Fibroblast of mammary gland (primary cell): Measurements from ENCODE around the gene CCR5.
A peak's percentile ranks its signal among the peaks of the same experiment; 100 is the strongest.

ENCODE experiments used
- DNase-seq: peaks from one replicate; pipeline ENCODE4 v3.0.0-alpha.2; 2010; ENCODE audit warnings: low read depth
- H3K4me3 ChIP-seq: 2 replicates; pipeline ENCODE4 v1.5.1; 2011; ENCODE audit warnings: low read depth, mild to moderate bottlenecking, low read length, moderate library complexity; ENCODE audit not compliant: control insufficient read depth
- CTCF ChIP-seq: conservative IDR thresholded peaks from 2 replicates; pipeline ENCODE4 v1.5.1; 2011; ENCODE audit warnings: low read depth, low read length, inconsistent platforms; ENCODE audit not compliant: control insufficient read depth, insufficient read depth

The CCR5 gene

GRCh38 chr3:46406443-46406787 lies 35.7 kb downstream of the CCR5 start:
- DNase-seq: no peak
- H3K4me3 ChIP-seq: no peak overlapping the region
- TF ChIP-seq CTCF: no peak

DNA sequence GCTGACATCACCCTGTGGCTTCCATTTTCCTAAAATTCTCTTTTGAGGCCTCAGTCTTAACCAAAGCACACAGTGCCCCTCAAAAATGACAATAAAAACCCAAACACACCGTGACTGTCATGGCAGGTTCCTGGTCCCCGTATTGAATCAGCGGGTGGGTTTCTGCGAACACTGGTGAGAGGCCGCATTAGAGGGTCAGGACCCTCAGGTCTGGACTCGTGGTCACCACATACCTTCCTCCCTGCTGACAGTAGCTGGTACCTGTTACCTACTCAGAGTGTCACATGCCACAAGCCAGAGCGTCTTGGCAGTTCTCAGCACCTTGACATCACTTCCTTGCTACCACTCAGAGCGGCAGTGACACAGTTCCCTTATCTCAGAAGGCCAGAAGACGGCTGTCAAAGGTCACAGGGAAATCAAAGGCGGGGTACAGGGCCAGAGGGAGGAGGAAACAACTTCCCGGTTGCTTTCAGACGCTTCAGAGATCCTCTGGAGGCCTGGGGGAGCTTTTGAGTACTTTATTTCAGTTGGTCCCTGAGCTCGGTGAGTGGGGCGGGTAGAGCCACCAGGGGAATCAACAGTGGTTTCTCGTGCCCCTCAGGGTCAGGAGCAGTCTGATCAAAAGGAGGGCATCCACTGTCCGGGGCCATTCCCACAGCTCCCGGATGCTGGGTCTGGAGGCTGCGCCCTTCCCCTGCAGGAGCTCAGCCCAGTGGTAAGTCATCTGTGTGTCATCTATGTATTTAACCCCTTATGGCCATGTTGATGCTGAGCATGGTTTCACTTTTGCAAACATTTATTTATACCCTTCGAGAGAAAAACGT lies 36.3 kb downstream of the CCR5 start, which contains the start of the genes CCR5AS and CCRL2:
Gene CCR5AS (minus strand): TSS at position 279 of the 824 bp plus-strand sequence.
Gene CCRL2 (plus strand): TSS at position 472 of the 824 bp plus-strand sequence. CDS start 821 bp downstream, outside the sequence.
- peak; percentile 12 for DNase-seq
- no peak for TF ChIP-seq CTCF
- no peak within 1 kb of the TSS for H3K4me3 ChIP-seq

- TF ChIP-seq CTCF: no peak
- H3K4me3 ChIP-seq: no peak overlapping the region
- no peak for DNase-seq
Observed at GRCh38 chr3:46407970-46408369, 37.2 kb downstream of the CCR5 start.

DNA sequence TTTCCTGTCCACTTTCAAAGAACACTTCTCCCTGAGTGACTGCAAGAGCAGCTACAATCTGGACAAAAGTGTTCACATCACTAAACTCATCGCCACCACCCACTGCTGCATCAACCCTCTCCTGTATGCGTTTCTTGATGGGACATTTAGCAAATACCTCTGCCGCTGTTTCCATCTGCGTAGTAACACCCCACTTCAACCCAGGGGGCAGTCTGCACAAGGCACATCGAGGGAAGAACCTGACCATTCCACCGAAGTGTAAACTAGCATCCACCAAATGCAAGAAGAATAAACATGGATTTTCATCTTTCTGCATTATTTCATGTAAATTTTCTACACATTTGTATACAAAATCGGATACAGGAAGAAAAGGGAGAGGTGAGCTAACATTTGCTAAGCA lies 38.1 kb downstream of the CCR5 start:
- DNase-seq: no peak
- H3K4me3 ChIP-seq: no peak overlapping the region
- no peak for TF ChIP-seq CTCF

DNA sequence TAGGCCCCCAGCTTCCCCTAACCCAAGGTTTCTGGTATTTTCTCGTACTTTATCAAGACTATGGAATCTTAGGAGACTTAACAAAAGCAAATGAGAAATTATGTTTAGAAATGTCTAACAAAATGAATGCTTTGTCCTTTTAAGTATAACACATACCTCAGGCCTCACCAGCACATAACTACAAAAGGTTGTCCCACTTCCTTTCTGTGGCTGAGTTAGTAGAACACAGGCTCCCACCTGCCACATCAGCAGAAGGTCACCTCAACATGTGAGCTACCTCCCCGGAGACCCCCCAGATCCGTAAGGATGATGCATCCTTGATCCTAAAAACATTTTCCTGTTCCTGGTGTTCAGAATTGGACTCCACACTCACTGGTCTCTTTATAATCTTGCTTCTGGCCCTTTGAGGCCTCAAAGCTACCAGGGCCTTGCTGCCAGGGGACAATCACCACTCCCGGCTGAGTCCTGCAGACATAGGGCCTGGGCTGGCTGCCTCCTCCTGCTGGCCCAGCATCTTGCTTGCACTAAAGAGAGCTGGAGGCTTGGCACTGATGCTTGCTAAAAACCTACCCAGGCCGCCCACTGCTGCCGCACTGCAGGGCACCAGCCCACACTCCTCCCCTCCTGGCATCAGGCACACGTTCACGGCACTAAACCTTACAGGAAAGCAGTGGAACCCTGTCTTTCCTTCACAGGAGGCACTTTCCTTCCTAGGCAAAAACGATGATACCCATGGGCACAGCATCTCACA lies 39.2 kb downstream of the CCR5 start:
- TF ChIP-seq CTCF: no peak
- no peak overlapping the region for H3K4me3 ChIP-seq
- no peak for DNase-seq

DNA sequence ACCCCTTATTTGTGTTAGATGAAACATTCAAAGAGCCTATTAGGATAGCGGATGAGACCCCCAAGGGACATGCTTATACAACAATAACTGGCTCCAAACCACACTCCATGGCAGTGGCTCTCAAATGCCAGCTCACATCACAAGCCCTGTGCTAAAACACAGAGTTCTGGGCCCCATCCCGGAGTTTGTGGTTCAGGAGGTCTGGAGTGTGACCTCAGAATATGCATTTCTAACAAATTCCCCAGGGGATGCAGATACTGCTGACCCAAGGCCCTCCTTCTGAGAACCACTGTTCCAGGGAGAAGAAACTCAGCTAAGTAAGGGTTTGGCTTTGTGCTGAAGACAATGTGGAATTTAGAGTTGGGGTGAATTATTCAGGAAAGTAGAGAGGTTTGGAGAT lies 39.9 kb downstream of the CCR5 start:
- no peak overlapping the region for H3K4me3 ChIP-seq
- DNase-seq: no peak
- no peak for TF ChIP-seq CTCF
